ENCODE measurements around the gene GAPVD1.
"Not testable (repeated sequence)": the region's sequence is repeated elsewhere in the genome, so short reads cannot be mapped to it uniquely, and the experiment has no call there.

Gene GAPVD1

GRCh38 chr9:125280945-125281344 lies 19.3 kb downstream of the GAPVD1 start:
- H3K27ac ChIP-seq (replicated peaks) = no peak overlapping the region
- no peak for TF ChIP-seq SPI1 (IDR thresholded peaks at IDR 0.05; ENCODE audit: borderline replicate concordance, low read depth)
- no peak for TF ChIP-seq POLR2AphosphoS5 (IDR thresholded peaks at IDR 0.05; ENCODE audit: low read depth)
- no peak for TF ChIP-seq GABPA (IDR thresholded peaks at IDR 0.05; ENCODE audit: low read depth)
- no peak for TF ChIP-seq REST (IDR thresholded peaks at IDR 0.05; ENCODE audit: insufficient replicate concordance, low read depth)
- TF ChIP-seq CTCF (IDR thresholded peaks at IDR 0.05; ENCODE audit: insufficient read depth, low read length) = no peak
- H3K4me3 ChIP-seq (replicated peaks; ENCODE audit: insufficient read depth, low read length) = no peak overlapping the region
- H3K27me3 ChIP-seq (ENCODE audit: insufficient read depth, poor library complexity, severe bottlenecking) = no peaks in the 10 kb centered on the region
- DNase-seq (ENCODE audit: low read depth in 1 of 2, low spot score in 1 of 2) = no peak

GRCh38 chr9:125284855-125285254 lies 23.2 kb downstream of the GAPVD1 start:
- H3K27ac ChIP-seq (replicated peaks) = no peak overlapping the region
- no peaks in the 10 kb centered on the region for H3K27me3 ChIP-seq (ENCODE audit: insufficient read depth, poor library complexity, severe bottlenecking)
- no peak overlapping the region for H3K4me3 ChIP-seq (replicated peaks; ENCODE audit: insufficient read depth, low read length)
- DNase-seq (ENCODE audit: low read depth in 1 of 2, low spot score in 1 of 2) = no peak
- TF ChIP-seq GABPA (IDR thresholded peaks at IDR 0.05; ENCODE audit: low read depth) (no peak), SPI1 (IDR thresholded peaks at IDR 0.05; ENCODE audit: borderline replicate concordance, low read depth) (no peak), POLR2AphosphoS5 (IDR thresholded peaks at IDR 0.05; ENCODE audit: low read depth) (no peak), REST (IDR thresholded peaks at IDR 0.05; ENCODE audit: insufficient replicate concordance, low read depth) (no peak), CTCF (IDR thresholded peaks at IDR 0.05; ENCODE audit: insufficient read depth, low read length) (no peak)

DNA sequence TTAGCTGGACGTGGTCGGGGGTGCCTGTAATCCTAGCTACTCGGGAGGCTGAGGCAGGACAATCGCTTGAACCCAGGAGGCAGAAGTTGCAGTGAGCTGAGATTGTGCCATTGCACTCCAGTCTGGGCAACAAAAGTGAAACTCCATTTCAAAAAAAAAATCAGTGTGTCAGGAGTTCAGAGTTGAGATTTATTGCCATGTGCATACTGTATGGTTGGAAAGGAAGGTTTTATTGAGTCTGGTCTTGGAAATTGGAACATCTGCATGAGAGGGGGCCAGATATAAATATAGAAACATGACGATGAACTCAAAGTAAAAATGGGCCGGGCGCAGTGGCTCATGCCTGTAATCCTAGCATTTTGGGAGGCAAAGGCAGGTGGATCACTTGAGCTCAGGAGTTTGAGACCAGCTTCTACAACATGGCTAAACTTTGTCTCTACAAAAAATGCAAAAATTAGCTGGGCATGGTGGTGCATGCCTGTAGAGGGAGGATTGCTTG lies 25.4 kb downstream of the GAPVD1 start:
- not testable (repeated sequence) for H3K27me3 ChIP-seq (ENCODE audit: insufficient read depth, poor library complexity, severe bottlenecking)

DNA sequence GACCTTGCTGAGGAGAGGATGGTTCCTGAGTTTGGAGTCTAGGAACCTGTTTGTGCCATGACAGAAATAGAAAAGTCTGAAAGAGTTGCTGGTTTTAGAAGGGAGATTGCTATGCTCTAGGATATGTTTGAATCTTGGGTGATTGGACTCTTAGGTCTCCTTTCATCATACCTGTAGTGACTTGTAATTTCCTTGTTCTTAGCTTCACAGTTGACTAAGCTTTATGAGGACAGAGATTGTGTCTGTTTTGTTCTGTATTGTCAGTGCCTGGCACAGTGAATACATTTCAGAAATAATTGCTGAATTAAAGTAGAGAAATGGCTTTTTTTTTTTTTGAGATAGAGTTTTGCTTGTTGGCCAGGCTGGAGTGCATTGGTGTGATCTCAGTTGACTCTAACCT lies 31.5 kb downstream of the GAPVD1 start:
- no peak for TF ChIP-seq GABPA (IDR thresholded peaks at IDR 0.05; ENCODE audit: low read depth)
- TF ChIP-seq SPI1 (IDR thresholded peaks at IDR 0.05; ENCODE audit: borderline replicate concordance, low read depth) = no peak
- TF ChIP-seq CTCF (IDR thresholded peaks at IDR 0.05; ENCODE audit: insufficient read depth, low read length) = no peak
- no peak for TF ChIP-seq POLR2AphosphoS5 (IDR thresholded peaks at IDR 0.05; ENCODE audit: low read depth)
- no peak for TF ChIP-seq REST (IDR thresholded peaks at IDR 0.05; ENCODE audit: insufficient replicate concordance, low read depth)
- Histone ChIP-seq H3K27me3 (ENCODE audit: insufficient read depth, poor library complexity, severe bottlenecking) (no peaks in the 10 kb centered on the region), H3K27ac (replicated peaks) (no peak overlapping the region; the same call in 1 of the 2 replicates), H3K4me3 (replicated peaks; ENCODE audit: insufficient read depth, low read length) (no peak overlapping the region)
- DNase-seq (ENCODE audit: low read depth in 1 of 2, low spot score in 1 of 2) = no peak

More for the DNA sequence above, 25.4 kb downstream of the GAPVD1 start:
- H3K4me3 ChIP-seq (replicated peaks; ENCODE audit: insufficient read depth, low read length); DNase-seq (ENCODE audit: low read depth in 1 of 2, low spot score in 1 of 2); H3K27ac ChIP-seq (replicated peaks): not testable (repeated sequence)
